HG02852 (cell line): ENCODE results near the gene PCDHGB7.
A peak's percentile ranks its signal among the peaks of the same experiment; 100 is the strongest.
"Not testable (repeated sequence)": the region's sequence is repeated elsewhere in the genome, so short reads cannot be mapped to it uniquely, and the experiment has no call there.

Experiments
- ATAC-seq: cut with Tn5 transposase; IDR thresholded peaks from one replicate; pipeline ENCODE4 v1.9.1; 2021; ENCODE audit warnings: mild to moderate bottlenecking, moderate library complexity; ENCODE audit not compliant: unreplicated experiment

PCDHGB7 gene

GRCh38 chr5:141417494-141418172 lies at the start of gene PCDHGB7:
Gene PCDHGB7 (plus strand): TSS chr5:141417677. CDS start chr5:141417860, 183 bp downstream.
- ATAC-seq: peak; percentile 75

- ATAC-seq: peak; percentile 77
Observed at GRCh38 chr5:141369994-141370848, 47.3 kb upstream of the PCDHGB7 start, which contains the start of gene PCDHGB3. Gene PCDHGB3 (plus strand): TSS chr5:141370242. CDS start chr5:141370395, 153 bp downstream.

DNA sequence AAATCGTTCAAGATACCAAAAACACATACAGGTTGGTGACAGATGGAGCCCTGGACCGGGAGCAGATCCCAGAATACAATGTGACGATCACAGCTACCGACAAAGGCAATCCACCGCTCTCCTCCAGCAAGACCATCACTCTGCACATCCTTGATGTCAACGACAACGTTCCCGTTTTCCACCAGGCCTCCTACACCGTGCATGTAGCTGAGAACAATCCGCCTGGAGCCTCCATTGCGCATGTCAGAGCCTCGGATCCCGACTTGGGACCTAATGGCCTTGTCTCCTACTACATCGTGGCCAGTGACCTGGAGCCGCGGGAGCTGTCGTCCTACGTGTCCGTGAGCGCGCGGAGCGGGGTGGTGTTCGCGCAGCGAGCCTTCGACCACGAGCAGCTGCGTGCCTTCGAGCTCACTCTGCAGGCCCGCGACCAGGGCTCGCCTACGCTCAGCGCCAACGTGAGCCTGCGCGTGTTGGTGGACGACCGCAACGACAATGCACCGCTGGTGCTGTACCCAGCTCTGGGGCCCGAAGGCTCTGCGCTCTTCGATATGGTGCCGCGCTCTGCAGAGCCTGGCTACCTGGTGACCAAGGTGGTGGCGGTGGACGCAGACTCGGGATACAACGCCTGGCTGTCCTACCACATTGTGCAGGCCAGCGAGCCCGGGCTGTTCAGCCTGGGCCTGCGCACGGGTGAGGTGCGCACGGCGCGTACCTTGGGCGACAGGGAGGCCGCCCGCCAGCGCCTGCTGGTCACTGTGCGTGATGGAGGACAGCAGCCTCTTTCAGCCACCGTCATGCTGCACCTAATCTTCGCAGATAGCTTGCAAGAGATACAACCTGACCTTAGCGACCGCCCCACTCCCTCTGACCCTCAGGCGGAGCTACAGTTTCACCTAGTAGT lies 45.7 kb upstream of the PCDHGB7 start:
- ATAC-seq: no peak

- no peak for ATAC-seq
Observed at GRCh38 chr5:141373673-141374317, 43.7 kb upstream of the PCDHGB7 start, which contains the start of gene PCDHGA6. Gene PCDHGA6 (plus strand): TSS chr5:141373891. CDS start chr5:141374084, 193 bp downstream.

DNA sequence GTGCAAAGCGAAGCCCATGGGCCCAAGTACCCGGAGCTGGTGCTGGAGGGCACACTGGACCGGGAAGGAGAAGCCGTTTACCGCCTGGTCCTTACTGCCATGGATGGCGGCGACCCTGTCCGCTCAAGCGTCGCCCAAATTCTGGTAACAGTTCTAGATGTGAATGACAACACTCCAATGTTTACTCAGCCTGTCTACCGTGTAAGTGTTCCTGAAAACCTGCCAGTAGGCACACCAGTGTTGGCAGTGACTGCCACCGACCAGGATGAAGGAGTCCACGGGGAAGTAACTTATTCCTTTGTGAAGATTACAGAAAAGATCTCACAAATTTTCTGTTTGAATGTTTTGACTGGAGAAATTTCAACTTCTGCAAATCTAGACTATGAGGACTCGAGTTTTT lies 42.9 kb upstream of the PCDHGB7 start:
- no peak for ATAC-seq

DNA sequence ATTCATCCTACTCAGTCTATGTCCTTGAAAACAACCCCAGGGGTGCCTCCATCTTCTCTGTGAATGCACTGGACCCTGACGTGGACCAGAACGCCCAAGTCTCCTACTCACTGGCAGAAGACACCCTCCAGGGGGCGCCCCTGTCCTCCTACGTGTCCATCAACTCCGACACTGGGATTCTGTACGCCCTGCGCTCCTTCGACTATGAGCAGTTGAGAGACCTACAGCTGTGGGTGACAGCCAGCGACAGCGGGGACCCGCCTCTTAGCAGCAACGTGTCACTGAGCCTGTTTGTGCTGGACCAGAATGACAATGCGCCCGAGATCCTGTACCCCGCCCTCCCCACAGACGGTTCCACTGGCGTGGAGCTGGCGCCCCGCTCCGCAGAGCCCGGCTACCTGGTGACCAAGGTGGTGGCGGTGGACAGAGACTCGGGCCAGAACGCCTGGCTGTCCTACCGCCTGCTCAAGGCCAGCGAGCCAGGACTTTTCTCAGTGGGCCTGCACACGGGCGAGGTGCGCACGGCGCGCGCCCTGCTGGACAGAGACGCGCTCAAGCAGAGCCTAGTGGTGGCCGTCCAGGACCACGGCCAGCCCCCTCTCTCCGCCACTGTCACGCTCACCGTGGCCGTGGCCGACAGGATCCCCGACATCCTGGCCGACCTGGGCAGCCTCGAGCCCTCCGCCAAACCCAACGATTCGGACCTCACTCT lies 41.9 kb upstream of the PCDHGB7 start:
- not testable (repeated sequence) for ATAC-seq

GRCh38 chr5:141382469-141383294 lies 34.8 kb upstream of the PCDHGB7 start, which contains the start of gene PCDHGA7:
Gene PCDHGA7 (plus strand): TSS chr5:141382742. CDS start chr5:141382900, 158 bp downstream.
- no peak for ATAC-seq

GRCh38 chr5:141383345-141383744 lies 34.1 kb upstream of the PCDHGB7 start:
- ATAC-seq: no peak

DNA sequence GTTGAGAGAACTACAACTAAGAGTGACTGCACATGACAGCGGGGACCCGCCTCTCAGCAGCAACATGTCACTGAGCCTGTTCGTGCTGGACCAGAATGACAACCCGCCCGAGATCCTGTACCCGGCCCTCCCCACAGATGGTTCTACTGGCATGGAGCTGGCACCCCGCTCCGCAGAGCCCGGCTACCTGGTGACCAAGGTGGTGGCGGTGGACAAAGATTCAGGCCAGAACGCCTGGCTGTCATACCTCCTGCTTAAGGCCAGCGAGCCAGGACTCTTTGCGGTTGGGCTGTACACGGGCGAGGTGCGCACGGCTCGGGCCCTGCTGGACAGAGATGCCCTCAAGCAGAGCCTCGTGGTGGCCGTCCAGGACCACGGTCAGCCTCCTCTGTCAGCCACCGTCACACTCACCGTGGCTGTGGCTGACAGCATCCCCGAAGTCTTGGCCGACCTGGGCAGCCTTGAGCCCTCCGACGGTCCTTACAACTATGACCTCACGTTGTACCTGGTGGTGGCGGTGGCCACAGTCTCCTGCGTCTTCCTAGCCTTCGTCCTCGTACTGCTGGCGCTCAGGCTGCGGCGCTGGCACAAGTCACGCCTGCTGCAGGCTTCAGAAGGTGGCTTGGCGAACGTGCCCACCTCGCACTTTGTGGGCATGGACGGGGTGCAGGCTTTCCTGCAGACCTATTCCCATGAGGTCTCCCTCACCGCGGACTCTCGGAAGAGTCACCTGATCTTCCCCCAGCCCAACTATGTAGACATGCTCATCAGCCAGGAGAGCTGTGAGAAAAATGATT lies 32.8 kb upstream of the PCDHGB7 start:
- ATAC-seq: no peak

DNA sequence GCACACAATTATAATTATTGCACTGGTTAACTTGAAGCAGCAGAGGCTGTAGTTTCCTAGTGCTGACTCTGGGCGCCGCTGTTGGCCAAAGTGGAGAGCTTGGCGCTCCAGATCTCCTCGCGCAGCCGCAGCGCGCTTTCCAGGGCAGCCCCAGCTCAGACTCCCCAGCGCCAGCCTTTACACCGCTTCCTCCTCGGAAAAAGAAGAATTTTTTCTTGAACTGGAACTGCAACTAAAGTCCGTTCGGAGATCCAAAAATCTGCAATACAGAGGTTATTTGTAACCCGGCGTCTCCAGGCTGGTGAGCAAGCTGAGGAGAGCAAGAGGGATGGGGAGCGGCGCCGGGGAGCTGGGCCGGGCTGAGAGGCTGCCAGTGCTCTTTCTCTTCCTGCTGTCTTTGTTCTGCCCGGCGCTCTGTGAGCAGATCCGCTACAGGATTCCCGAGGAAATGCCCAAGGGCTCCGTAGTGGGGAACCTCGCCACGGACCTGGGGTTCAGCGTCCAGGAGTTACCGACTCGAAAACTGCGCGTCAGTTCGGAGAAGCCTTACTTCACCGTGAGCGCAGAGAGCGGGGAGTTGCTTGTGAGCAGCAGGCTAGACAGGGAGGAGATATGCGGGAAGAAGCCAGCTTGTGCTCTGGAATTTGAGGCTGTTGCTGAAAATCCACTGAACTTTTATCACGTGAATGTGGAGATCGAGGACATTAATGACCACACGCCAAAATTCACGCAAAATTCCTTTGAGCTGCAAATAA lies 29.7 kb upstream of the PCDHGB7 start, which contains the start of gene PCDHGB4:
Gene PCDHGB4 (plus strand): TSS at position 142 of the 755 bp plus-strand sequence. CDS start 187 bp downstream, at position 329.
- peak; percentile 87 for ATAC-seq

GRCh38 chr5:141388661-141389060 lies 28.8 kb upstream of the PCDHGB7 start:
- ATAC-seq: no peak

DNA sequence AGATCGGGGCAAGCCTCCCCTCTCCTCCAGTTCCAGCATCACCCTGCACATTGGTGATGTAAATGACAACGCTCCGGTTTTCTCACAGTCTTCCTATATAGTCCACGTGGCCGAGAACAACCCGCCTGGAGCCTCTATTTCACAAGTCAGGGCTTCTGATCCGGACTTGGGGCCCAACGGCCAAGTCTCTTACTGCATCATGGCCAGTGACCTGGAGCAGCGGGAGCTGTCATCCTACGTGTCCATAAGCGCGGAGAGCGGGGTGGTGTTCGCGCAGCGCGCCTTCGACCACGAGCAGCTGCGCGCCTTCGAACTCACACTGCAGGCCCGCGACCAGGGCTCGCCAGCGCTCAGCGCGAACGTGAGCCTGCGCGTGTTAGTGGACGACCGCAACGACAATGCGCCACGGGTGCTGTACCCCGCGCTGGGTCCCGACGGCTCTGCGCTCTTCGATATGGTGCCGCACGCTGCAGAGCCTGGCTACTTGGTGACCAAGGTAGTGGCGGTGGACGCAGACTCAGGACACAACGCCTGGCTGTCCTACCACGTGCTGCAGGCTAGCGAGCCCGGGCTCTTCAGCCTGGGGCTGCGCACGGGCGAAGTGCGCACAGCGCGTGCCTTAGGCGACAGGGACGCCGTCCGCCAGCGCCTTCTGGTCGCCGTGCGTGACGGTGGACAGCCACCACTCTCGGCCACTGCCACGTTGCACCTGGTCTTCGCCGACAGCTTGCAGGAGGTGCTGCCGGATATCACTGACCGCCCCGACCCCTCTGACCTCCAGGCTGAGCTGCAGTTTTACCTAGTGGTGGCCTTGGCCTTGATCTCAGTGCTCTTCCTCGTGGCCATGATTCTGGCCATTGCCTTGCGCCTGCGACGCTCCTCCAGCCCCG lies 28.1 kb upstream of the PCDHGB7 start:
- ATAC-seq: no peak

DNA sequence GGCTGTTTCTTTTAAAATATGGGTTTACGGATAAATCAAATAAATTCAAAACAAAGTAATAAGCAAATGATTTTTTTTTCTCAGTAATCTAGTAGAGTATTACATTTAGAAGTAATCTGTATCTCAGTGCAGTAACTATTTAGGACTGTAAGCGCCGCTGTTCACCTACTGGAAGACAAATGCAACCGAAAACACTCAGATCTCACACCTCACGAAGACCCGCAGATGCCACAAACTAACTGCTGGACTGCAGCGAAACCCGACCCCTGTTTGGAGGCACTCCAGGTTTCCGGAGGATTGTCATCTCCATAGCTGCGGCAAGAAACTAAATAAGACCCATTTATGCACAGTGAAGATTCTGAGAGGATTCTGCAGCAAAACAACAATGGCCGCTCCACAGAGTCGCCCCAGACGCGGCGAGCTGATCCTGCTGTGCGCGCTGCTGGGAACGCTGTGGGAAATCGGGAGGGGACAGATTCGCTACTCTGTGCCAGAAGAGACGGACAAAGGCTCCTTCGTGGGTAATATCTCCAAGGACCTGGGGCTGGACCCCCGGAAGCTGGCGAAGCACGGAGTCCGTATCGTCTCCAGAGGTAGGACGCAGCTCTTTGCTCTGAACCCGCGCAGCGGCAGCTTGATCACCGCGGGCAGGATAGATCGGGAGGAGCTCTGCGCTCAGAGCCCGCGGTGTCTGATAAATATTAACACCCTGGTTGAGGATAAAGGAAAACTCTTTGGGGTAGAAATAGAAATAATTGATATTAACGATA lies 24.9 kb upstream of the PCDHGB7 start, which contains the start of gene PCDHGA8:
Gene PCDHGA8 (plus strand): TSS at position 205 of the 770 bp plus-strand sequence. CDS start 181 bp downstream, at position 386.
- no peak for ATAC-seq

GRCh38 chr5:141393267-141393666 lies 24.2 kb upstream of the PCDHGB7 start:
- no peak for ATAC-seq
